GM12892 (cell line): Measurements from ENCODE around the gene SYNE1.
"Not testable (repeated sequence)": the region's sequence is repeated elsewhere in the genome, so short reads cannot be mapped to it uniquely, and the experiment has no call there.

Experiments used
- DNase-seq: peaks from one replicate; pipeline ENCODE4 v3.0.0; 2011; ENCODE audit not compliant: insufficient read length
- FAIRE-seq: peaks from 2 replicates; lab custom pipeline; 2011; peaks lifted over from hg19 to GRCh38; lab: Jason Lieb, UNC
- POLR2A ChIP-seq: IDR thresholded peaks from 2 replicates; pipeline ENCODE4 v1.6.1; 2011; ENCODE audit warnings: low read depth, low read length, control low read depth
- POLR2AphosphoS5 ChIP-seq: IDR thresholded peaks from 2 replicates; pipeline ENCODE4 v1.6.1; 2011; ENCODE audit warnings: low read depth, low read length, control low read depth
- TAF1 ChIP-seq: IDR thresholded peaks from 2 replicates; pipeline ENCODE4 v1.6.1; 2011; ENCODE audit warnings: low read depth, mild to moderate bottlenecking, control low read depth, low read length, borderline replicate concordance

The SYNE1 gene

DNA sequence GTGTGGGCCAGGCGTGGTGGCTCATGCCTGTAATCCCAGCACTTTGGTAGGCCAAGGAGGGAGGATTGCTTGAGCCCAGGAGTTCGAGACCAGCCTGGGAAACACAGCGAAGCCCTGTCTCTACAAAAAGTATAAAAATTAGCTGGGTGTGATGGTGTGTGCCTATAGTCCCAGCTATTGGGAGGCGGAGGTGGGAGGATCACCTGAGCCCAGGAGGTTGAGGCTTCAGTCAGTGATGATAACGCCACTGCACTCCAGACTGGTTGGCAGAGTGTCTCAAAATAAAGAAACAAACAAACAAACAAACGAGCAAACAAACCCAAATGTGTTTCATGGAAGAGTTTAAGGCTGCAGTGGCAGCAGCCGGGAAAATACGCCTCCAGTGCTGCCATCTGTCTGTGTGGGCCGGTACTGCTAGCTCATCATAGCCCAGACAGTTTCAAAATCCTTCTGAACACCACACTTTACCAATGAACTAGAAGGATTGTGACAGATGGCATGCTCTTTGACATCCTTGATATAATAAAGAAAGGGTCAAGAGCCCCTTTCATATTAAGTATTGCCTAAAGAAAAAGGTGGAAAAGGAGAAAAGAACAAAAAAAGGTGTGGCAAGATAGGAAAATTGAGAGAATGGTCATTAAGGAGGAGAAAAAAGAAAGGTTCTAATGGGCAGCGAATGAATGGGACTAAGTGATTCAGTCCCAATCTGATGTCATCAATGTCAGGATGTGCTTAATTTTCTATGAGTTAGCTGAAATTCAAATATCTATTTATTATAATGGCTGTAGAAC lies 298.6 kb downstream of the SYNE1 start:
- DNase-seq = peak; percentile 9
- TF ChIP-seq POLR2A (no peak), POLR2AphosphoS5 (no peak), TAF1 (no peak)
- peak; percentile 84 for FAIRE-seq

DNA sequence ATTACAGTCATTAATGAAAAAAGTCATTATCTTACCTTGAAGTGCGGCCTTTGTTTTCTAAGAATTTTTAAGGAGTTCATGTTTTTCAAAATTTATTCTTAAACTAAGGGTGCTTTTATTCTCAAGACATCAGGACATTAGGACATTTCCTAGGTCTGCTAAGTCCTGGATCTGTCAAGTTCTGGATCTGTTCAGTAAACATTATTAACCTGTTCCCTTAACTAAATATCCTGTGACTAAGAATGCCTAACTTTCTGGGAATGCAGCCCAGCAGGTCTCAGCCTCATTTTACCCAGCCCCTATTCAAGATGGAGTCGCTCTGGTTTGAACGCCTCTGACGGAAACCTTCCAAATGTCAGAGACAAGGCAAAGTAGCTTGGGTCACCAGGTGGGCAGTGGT lies 302.6 kb downstream of the SYNE1 start:
- TF ChIP-seq POLR2AphosphoS5 = no peak
- DNase-seq = no peak
- FAIRE-seq = no peak

- DNase-seq (no peak), FAIRE-seq (no peak)
- TF ChIP-seq POLR2A = no peak
- no peak for TF ChIP-seq TAF1
- no peak for TF ChIP-seq POLR2AphosphoS5
These were observed 306.2 kb downstream of the SYNE1 start for GRCh38 chr6:152330961-152331360.

GRCh38 chr6:152329638-152330448 lies 307.3 kb downstream of the SYNE1 start:
- DNase-seq (no peak), FAIRE-seq (no peak)
- TF ChIP-seq POLR2A (no peak), POLR2AphosphoS5 (no peak), TAF1 (no peak)

DNA sequence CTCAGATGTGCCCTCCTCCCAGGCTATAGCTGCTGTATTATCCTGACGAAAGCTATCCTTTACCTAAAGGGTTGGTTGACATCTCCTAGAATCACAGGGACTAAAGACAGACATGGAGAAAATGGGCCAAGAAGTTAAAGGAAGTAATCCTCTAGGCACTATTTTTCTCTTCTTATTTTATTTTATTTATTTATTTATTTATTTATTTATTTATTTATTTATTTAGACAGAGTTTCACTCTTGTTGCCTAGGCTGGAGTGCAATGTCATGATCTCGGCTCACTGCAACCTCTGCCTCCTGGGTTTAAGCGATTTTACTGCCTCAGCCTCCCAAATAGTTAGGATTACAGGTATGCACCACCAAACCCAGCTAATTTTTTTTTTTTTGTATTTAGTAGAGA lies 309.0 kb downstream of the SYNE1 start:
- FAIRE-seq = not testable (repeated sequence)

DNA sequence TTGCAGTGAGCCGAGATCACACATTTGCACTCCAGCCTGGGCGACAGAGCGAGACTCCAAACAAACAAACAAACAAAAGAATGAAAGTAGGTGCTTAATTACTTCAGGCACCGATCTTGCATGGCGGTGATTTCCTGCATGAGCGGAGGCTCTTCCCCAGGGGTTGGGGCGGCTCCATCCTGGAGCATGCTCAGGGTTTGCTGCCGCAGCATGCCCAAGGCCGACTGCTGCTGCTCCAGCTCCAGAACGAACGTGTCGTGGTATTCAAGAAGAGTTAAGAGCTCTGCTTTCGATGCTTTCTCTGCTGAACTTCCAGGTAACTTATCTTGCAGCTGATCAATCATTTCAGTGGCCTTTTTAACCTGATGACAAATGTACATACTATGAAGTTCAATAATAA lies 313.8 kb downstream of the SYNE1 start:
- FAIRE-seq (no peak), DNase-seq (no peak)
- TF ChIP-seq TAF1 (no peak), POLR2AphosphoS5 (no peak), POLR2A (no peak)

More for the DNA sequence above, 309.0 kb downstream of the SYNE1 start:
- DNase-seq = not testable (repeated sequence)

DNA sequence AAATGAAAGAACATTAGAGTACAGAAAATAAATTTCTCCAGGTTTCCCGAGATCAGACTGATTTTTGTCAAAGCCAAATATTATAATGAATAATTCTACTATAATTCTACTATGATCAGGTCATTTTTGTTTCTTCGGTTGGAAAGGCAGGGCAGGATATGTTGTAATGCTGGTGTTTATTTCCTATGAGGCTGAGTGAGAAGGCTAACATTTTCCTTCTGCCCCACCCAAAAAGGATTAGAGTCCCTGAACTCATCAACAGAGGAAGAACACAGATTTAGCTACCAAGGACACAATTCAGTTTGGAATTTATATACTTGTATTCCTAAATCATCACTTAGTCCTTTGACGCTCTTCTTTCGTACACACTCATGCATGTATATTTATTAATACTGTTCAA lies 318.9 kb downstream of the SYNE1 start:
- no peak for DNase-seq
- no peak for FAIRE-seq
- TF ChIP-seq TAF1 (no peak), POLR2AphosphoS5 (no peak), POLR2A (no peak)

DNA sequence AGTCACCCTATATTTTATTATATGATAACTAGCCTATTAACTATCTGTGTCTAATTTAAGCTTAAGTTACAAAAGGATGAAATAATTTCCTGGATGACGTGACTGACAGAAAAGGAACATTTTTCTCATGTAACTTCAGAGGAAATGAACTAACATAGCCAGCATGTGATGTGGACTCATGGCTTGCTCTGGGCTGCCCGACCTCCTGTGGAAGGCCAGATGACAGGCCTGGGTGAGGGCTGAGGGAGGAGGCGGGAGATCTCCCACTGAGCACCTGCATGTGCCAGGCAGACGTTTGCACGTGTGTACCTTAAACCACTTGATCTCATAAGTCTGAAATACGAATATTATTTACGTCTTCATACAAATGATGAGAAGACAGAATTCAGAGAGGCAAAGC lies 321.1 kb downstream of the SYNE1 start:
- FAIRE-seq = peak; percentile 44
- no peak for DNase-seq
- TF ChIP-seq TAF1 (no peak), POLR2A (no peak), POLR2AphosphoS5 (no peak)

- TF ChIP-seq POLR2AphosphoS5 (no peak), TAF1 (no peak), POLR2A (no peak)
- FAIRE-seq = no peak
- DNase-seq = no peak
These were observed 322.7 kb downstream of the SYNE1 start for GRCh38 chr6:152314483-152314832.

DNA sequence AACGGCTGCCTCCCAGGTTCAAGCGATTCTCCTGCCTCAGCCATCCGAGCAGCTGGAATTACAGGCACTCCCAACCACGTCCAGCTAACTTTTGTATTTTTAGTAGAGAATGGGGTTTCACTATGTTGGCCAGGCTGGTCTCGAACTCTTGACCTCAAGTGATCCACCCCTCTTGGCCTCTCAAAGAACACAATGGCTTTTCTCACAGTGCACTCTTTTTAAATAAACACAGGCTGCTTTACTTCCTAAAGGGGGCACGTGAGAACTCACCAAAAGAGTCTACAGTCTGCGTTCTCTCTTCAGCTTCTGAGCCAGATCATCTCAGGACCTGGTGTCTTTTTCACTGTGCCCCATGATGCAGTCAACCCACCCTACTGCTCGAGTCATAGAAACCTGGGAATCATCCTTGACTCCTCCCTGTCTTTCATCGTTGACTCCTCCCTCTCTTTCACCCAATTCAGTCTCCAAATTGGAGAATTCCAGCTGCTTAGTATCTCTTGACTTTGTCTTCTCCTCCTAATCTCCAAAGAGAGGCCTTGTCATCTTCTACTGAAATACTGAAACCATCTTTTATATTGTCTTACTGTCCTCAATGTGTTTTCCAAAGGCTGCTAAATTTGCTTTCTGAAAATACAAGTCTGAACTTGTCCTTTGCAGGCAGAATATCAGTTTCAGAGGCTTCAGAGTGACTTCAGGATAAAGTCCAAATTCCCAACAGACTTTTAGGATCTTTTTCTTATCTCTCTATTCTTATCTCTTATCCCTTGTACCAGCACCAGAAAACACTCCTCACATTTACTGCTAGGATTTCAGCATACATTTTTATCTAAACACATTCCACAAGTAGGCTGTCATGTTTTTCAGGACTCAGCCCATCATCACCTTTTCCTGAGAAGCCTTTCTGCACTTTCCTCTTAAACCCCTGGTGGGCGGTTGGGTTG lies 323.4 kb downstream of the SYNE1 start:
- FAIRE-seq = no peak

GRCh38 chr6:152312434-152312833 lies 324.7 kb downstream of the SYNE1 start:
- no peak for TF ChIP-seq POLR2AphosphoS5
- TF ChIP-seq TAF1 = no peak
- no peak for TF ChIP-seq POLR2A
- DNase-seq = no peak
- FAIRE-seq = no peak

More for the DNA sequence above, 323.4 kb downstream of the SYNE1 start:
- no peak for DNase-seq
- no peak for TF ChIP-seq POLR2AphosphoS5
- no peak for TF ChIP-seq TAF1
- TF ChIP-seq POLR2A = no peak
